Muscle of leg (tissue), 11 donors: ENCODE measurements around the gene RAD51AP1. TPM values are rescaled to one million over a fixed set of nuclear protein-coding genes. Genes with fewer than 3 reads are reported as not detected.
A peak's percentile ranks its signal among the peaks of the same experiment; 100 is the strongest.
"Not testable (repeated sequence)": the region's sequence is repeated elsewhere in the genome, so short reads cannot be mapped to it uniquely, and the experiment has no call there.

ENCODE experiments used
- DNase-seq: peaks from one replicate; pipeline ENCODE4 v3.0.0; 2013
- H3K27ac ChIP-seq: one replicate; pipeline ENCODE4 v1.5.1; 2013; ENCODE audit warnings: mild to moderate bottlenecking, low read length, control low read depth
- H3K27me3 ChIP-seq: one replicate; pipeline ENCODE4 v1.6.1; 2013; ENCODE audit warnings: low read length; ENCODE audit not compliant: control insufficient read depth, insufficient read depth
- H3K36me3 ChIP-seq: one replicate; pipeline ENCODE4 v1.6.1; 2013; ENCODE audit warnings: low read length; ENCODE audit not compliant: control insufficient read depth, insufficient read depth
- H3K4me1 ChIP-seq: one replicate; pipeline ENCODE4 v1.6.1; 2013; ENCODE audit warnings: low read length; ENCODE audit not compliant: control insufficient read depth, insufficient read depth
- H3K4me3 ChIP-seq: one replicate; pipeline ENCODE4 v1.5.1; 2013; ENCODE audit warnings: low read length, control low read depth
- H3K9me3 ChIP-seq: replicated peaks from 2 replicates; pipeline ENCODE4 v1.6.1; 2013; ENCODE audit warnings: low read depth, low read length; ENCODE audit not compliant: control insufficient read depth
- WGBS: methylation state at CpG from one replicate; pipeline ENCODE4 v1.1.5; 2013; ENCODE audit warnings: missing lambda C conversion rate; ENCODE audit not compliant: insufficient coverage; 5-methylcytosine and 5-hydroxymethylcytosine counted together
- polyA plus RNA-seq, 8 donors: library from polyadenylated mRNA; unstranded; fragments of 120-200 nt; gene quantifications; one replicate each; pipeline versions ENCODE4 v1.2.1 to v1.2.3, GENCODE V29; 2013; ENCODE audit warnings: inconsistent platforms in 1 of 8, low replicate concordance in 1 of 8; ENCODE audit not compliant: insufficient read length in 8 of 8, insufficient read depth in 1 of 8
- total RNA-seq: library from RNA; stranded (reverse); fragments of 120-200 nt; gene quantifications from one replicate; pipeline ENCODE4 v1.2.4, GENCODE V29; 2013

RAD51AP1 gene
- total and polyA plus RNA-seq, 9 donors: 9.3 to 19.3 (median 11.7) TPM

DNA sequence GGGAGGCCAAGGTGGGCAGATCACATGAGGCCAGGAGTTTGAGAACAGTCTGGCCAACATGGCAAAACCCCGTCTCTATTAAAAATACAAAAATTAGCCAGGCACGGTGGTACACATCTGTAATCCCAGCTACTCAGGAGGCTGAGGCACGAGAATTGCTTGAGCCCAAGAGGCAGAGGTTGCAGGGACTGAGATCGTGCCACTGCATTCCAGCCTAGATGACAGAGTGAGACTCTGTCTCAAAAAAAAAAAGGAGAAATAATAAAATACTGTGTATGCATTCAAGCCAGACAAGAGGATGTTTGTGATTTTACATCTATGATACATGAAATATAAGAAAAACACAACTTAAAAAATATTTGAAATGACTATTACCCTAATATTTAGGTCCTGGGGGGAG is 30.2 kb upstream of the RAD51AP1 start:
- not testable (repeated sequence) for H3K9me3 ChIP-seq, DNase-seq, H3K4me3 ChIP-seq, H3K36me3 ChIP-seq, H3K27me3 ChIP-seq, H3K27ac ChIP-seq, H3K4me1 ChIP-seq
- 74% methylated on average over 3 of the region's 4 CpGs for WGBS

DNA sequence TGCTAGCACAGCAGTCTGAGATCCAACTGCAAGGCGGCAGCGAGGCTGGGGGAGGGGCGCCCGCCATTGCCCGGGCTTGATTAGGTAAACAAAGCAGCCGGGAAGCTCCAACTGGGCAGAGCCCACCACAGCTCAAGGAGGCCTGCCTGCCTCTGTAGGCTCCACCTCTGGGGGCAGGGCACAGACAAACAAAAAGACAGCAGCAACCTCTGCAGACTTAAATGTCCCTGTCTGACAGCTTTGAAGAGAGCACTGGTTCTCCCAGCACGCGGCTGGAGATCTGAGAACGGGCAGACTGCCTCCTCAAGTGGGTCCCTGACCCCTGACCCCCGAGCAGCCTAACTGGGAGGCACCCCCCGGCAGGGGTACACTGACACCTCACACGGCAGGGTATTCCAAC is 29.4 kb upstream of the RAD51AP1 start:
- H3K27ac ChIP-seq, H3K36me3 ChIP-seq, H3K4me3 ChIP-seq, H3K9me3 ChIP-seq, DNase-seq, H3K27me3 ChIP-seq, H3K4me1 ChIP-seq: not testable (repeated sequence)
- WGBS: no CpG with 5 or more reads among the region's 12 CpGs

- no peak overlapping the region for H3K27ac ChIP-seq
- no peak overlapping the region for H3K4me3 ChIP-seq
- no peaks in the 10 kb centered on the region for H3K27me3 ChIP-seq
- peaks cover 10% of the 10 kb centered on the region for H3K36me3 ChIP-seq
- WGBS: no CpG with 5 or more reads among the region's 5 CpGs
- no peak for DNase-seq
- H3K4me1 ChIP-seq: no peaks in the 10 kb centered on the region
- no peaks in the 10 kb centered on the region for H3K9me3 ChIP-seq
These were observed 20.5 kb upstream of the RAD51AP1 start for GRCh38 chr12:4518106-4518728.

DNA sequence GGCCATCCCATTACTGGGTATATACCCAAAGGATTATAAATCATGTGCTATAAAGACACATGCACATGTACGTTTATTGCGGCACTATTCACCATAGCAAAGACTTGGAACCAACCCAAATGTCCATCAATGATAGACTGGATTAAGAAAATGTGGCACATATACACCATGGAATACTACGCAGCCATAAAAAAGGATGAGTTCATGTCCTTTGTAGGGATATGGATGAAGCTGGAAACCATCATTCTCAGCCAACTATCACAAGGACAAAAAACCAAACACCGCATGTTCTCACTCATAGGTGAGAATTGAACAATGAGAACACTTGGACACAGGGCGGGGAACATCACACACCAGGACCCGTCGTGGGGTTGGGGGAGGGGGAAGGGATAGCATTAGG is 15.2 kb upstream of the RAD51AP1 start:
- DNase-seq, H3K27me3 ChIP-seq, H3K4me3 ChIP-seq, H3K36me3 ChIP-seq, H3K4me1 ChIP-seq, H3K27ac ChIP-seq, H3K9me3 ChIP-seq: not testable (repeated sequence)
- WGBS: no CpG with 5 or more reads among the region's 7 CpGs

DNA sequence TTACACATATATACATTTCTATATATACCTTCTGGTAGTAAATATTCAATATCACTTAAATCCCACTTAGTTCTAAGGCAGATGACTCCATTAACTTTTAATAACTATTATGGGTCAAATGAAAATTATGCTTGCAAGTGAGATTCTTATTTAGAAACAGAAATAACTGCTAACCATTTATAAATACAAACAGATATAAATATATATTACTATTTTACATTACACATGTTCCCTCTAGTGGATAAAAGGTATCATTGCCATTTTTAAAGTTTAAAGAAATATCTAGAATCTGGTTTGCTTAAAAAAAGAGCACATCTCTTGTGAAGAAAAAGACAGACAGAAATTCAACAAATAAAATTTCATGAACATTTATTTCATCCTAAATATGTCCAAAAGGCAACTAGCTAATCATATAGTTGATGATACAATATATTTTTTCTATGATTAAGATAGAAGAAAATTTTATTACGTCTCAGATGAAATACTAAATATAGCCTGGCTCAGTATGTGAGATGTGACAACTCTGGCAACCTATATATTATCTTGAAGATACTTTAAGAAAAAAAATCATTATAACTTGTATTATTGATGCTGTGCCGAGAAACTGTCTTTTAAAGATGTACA is 11.7 kb upstream of the RAD51AP1 start:
- peak; percentile 12 for DNase-seq
- WGBS: no CpG with 5 or more reads among the region's 2 CpGs

GRCh38 chr12:4530160-4530559 is 8.5 kb upstream of the RAD51AP1 start:
- H3K27ac ChIP-seq: no peak overlapping the region
- WGBS: no CpG with 5 or more reads among the region's 1 CpG
- H3K4me1 ChIP-seq: no peaks in the 10 kb centered on the region
- H3K36me3 ChIP-seq: peaks cover 15% of the 10 kb centered on the region
- H3K4me3 ChIP-seq: no peak overlapping the region
- H3K27me3 ChIP-seq: no peaks in the 10 kb centered on the region
- DNase-seq: no peak
- no peaks in the 10 kb centered on the region for H3K9me3 ChIP-seq

More for the DNA sequence above, 11.7 kb upstream of the RAD51AP1 start:
- Histone ChIP-seq H3K4me3 (no peak overlapping the region), H3K27ac (no peak overlapping the region), H3K36me3 (peaks cover 7% of the 10 kb centered on the region), H3K4me1 (no peaks in the 10 kb centered on the region), H3K9me3 (no peaks in the 10 kb centered on the region), H3K27me3 (no peaks in the 10 kb centered on the region)

DNA sequence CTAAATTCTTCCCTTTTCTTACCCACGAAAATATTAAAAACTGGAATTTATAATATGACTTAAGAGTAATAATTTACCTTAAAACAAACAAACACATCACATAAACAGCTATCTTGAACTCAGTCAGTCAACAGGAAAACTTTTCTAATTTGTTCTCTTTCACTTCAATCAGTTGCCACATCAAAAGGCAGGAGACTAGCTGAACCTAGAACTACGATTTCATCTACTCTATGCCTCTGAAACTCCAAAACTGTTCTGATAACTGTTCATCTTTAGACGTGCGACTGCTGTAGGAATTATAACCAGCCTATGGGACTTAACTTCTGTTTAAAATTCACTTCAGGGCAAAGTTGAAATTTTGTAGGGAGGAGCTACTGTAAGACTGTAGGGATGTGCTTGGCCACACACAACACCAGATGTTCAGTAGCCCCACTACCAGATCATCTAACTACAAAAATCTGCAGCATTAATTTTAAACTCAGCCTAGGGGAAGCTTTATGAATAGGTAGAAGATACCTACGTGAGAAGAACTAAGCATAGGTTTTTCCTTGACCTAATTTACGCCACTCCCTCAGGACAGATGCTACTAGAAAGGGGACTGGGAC is 7.6 kb upstream of the RAD51AP1 start:
- peaks cover 15% of the 10 kb centered on the region for H3K36me3 ChIP-seq
- H3K4me3 ChIP-seq: no peak overlapping the region
- WGBS: 92% methylated on average over 2 of the region's 6 CpGs
- no peaks in the 10 kb centered on the region for H3K4me1 ChIP-seq
- no peak overlapping the region for H3K27ac ChIP-seq
- DNase-seq: no peak
- no peaks in the 10 kb centered on the region for H3K27me3 ChIP-seq
- H3K9me3 ChIP-seq: no peaks in the 10 kb centered on the region

GRCh38 chr12:4535092-4535491 is 3.6 kb upstream of the RAD51AP1 start:
- peaks cover 15% of the 10 kb centered on the region for H3K36me3 ChIP-seq
- H3K27me3 ChIP-seq: no peaks in the 10 kb centered on the region
- H3K27ac ChIP-seq: no peak overlapping the region
- WGBS: 86% methylated on average over 1 of the region's 4 CpGs
- no peak for DNase-seq
- peaks cover 8% of the 10 kb centered on the region for H3K4me1 ChIP-seq
- no peak overlapping the region for H3K4me3 ChIP-seq
- no peaks in the 10 kb centered on the region for H3K9me3 ChIP-seq

DNA sequence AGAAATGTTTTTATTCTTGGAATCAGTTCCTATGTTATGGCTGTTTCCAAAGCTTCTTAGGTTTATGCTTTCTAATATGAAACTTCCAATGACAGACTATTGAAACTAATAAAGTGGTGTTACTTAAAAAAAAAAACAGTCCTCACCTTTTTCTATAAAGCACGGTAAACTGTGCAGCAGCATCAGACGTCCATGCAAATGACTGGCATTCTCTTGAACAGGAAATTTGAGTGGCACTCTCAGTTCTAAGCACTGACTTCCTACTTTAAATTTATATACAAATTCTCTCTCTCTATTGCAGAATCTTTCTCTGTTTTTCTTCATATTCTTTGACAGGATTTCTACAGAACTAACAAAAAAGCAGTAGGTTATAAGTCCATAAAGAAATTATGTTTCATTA is 2.8 kb upstream of the RAD51AP1 start:
- no peaks in the 10 kb centered on the region for H3K27me3 ChIP-seq
- WGBS: 52% methylated on average over 2 of the region's 2 CpGs
- no peaks in the 10 kb centered on the region for H3K9me3 ChIP-seq
- peaks cover 8% of the 10 kb centered on the region for H3K4me1 ChIP-seq
- H3K36me3 ChIP-seq: peaks cover 15% of the 10 kb centered on the region
- H3K27ac ChIP-seq: no peak overlapping the region
- no peak for DNase-seq
- H3K4me3 ChIP-seq: no peak overlapping the region

GRCh38 chr12:4539167-4539870 is 629 bp downstream of the RAD51AP1 start:
- DNase-seq: no peak
- Histone ChIP-seq H3K4me3 (peak overlapping the region; percentile 82), H3K4me1 (peaks cover 8% of the 10 kb centered on the region), H3K27me3 (no peaks in the 10 kb centered on the region), H3K27ac (peak overlapping the region; percentile 72), H3K36me3 (peaks cover 2% of the 10 kb centered on the region), H3K9me3 (no peaks in the 10 kb centered on the region)
- WGBS: 33% methylated on average over 1 of the region's 16 CpGs
